ENCODE data around the gene SNX24.

GRCh38 chr5:122871661-122872060 is 26.2 kb downstream of the SNX24 start:
- TF ChIP-seq POLR2A (IDR thresholded peaks at IDR 0.05), result no peak
- no peak for TF ChIP-seq CTCF (IDR thresholded peaks at IDR 0.05)
